ENCODE data around the gene SLCO1B1.

SLCO1B1 gene

DNA sequence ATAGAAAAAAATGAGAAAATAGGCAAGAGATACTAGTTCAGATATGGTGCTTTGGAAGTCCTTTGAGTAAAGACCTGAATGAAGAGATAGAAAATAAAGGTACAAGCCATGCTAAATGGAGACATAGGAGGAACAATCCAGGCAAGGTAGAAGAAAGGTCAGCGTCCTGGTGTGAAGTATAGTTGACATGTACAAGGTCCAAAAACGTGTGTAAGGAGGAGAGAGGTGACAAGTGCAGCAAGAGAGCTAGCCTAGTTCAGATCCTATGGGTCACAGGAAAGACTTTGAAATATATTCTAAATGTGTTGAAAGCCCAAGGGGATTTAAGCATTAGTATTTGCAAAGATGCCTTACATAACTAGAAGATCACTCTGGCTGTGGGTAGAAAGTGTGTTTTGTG is 88.2 kb downstream of the SLCO1B1 start:
- no peak for FAIRE-seq
- DNase-seq (ENCODE audit: insufficient read length, low spot score): no peak

DNA sequence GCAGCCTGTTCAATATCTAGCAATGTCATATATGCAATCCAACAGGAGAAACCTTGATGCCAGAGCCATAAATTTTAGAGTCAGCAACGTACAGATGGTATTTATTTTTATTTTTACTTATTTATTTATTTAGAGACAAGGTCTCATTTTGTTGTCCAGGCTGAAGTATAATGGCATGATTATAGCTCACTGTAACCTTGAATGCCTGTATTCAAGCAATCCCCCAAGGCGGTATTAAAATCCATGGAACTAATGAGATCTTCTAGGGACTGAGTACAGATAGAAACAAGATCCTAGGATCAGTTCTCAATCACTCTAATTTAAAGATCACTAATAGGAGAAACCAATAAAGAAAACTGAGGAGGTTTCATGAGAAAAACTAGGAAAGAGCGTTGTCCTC is 89.3 kb downstream of the SLCO1B1 start:
- FAIRE-seq (no peak), DNase-seq (ENCODE audit: insufficient read length, low spot score) (no peak)

DNA sequence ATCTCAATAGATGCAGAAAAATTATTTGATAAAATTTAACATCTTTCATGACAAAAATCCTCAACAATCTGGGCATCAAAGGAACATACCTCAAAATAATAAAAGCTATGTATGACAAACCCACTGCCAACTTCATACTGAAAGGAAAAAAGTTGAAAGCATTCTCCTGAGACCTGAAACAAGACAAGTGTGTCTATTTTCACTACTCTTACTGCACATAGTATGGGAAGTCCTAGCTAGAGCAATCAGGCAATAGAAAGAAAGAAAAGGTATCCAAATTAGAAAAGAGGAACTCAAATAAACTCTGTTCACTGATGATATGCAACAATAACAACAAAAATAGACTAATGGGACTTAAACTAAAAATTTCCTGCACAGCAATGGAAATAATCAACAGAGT is 90.1 kb downstream of the SLCO1B1 start:
- DNase-seq (ENCODE audit: insufficient read length, low spot score): no peak
- FAIRE-seq: no peak

DNA sequence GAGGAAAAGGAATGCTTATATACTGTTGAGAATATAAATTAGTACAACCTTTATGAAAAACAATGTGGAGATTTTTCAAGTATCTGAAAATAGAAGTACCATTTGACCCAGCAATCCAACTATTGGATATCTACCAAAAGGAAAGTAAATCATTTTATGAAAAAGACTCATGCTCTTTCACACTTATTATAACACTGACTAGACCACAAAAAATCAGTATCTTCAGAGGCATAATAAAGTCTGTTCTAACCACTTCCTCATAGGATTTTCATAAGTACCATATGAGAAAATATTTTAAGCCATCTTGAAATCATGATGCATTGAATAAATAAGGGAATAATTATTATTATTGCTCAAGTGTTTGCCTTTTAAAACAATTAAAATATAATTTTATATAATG is 90.8 kb downstream of the SLCO1B1 start:
- FAIRE-seq (no peak), DNase-seq (ENCODE audit: insufficient read length, low spot score) (no peak)

DNA sequence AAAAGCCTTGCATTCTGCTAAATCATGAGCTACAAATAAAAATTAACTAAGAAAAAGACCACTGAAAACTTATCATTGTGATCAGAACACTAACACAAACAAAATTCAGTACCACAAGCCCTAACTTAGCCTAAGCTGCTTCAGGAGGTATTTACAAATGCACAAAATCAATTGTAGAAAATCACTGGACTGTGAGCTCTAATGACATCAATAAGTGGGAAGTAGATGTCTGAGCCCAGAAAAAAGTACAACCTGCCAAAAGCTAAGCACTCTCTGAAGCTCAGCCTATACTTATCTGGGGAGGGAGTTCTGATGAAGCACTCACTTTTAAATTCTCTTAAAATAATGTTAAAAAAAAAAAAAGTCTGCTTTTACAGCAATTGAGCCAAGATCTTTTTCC is 92.9 kb downstream of the SLCO1B1 start:
- no peak for FAIRE-seq
- DNase-seq (ENCODE audit: insufficient read length, low spot score): no peak

DNA sequence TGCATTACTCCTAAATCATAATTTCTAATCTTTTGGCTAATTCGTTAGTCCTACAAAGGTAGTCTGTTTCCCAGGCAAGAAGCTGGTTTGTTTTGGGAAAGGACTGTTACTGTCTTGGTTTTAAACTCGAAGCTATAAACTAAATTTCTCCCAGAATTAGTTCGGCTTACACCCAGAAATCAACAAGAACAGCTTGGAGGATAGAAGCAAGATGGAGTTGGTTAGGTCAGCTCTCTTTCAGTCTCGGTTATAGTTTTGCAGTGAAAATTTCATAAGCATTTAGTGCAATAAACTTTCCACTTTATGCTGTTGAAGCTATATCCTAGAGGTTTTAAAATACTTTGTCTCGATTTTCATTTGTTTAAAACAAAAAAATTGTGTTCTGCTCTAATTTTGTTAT is 103.4 kb downstream of the SLCO1B1 start:
- FAIRE-seq (no peak), DNase-seq (ENCODE audit: insufficient read length, low spot score) (no peak)

DNA sequence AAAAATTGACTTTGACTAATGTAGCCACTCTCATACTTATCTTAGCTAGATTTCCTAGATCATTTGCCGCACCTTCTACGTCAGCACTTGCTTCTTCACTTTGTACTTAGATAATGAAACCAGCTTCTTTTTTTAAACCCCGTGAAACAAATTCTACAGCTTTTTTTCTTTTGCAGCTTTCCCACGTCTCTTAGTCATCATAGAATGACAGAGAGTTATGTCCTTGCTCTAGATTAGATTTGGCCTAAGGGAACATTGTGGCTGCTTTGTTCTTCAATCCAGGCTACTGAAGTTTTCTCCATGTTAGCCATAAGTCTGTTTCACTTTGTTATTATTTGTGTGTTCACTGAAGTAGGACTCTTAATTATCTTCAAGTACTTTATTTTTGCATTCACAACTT is 108.9 kb downstream of the SLCO1B1 start:
- no peak for DNase-seq (ENCODE audit: insufficient read length, low spot score)
- FAIRE-seq: no peak

DNA sequence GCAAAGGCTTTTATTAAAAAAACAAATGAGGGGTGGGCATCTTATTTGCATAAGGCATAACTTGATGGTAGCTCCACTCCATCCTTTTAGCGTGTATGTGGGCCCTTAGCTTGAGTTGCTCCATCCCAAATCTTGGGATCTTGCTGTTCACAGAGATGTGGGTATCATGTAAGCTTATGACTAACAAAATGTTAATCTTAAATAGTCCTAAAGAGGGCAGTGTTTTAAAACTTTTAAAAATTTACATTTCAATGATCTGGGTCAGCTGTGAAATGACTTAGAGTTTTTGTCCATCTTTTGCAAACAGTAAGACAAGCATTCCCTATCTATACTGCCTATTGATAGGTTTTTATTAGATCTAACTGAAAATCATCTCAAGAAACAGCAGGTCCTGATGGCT is 117.7 kb downstream of the SLCO1B1 start:
- DNase-seq (ENCODE audit: insufficient read length, low spot score) (no peak), FAIRE-seq (no peak)

DNA sequence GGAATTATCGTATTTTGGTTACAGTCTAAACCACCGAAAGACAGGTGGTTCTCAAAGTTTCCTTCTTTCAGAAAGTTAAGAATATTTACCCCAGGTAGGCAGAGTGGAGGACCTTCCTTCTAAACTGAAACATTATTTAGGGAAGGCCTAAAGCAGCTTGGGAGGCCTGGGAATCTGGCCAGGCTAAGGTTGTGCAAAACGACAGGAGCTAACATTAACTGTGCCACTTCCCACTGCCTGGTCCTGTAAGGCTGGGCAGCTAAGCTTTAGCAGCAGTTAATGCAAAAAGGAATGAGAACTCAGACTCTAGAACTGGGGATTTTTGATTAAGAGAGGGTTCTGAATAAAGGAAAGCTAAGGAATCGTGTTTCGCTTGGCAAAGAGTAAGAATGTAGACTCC is 121.1 kb downstream of the SLCO1B1 start:
- FAIRE-seq: no peak
- no peak for DNase-seq (ENCODE audit: insufficient read length, low spot score)

DNA sequence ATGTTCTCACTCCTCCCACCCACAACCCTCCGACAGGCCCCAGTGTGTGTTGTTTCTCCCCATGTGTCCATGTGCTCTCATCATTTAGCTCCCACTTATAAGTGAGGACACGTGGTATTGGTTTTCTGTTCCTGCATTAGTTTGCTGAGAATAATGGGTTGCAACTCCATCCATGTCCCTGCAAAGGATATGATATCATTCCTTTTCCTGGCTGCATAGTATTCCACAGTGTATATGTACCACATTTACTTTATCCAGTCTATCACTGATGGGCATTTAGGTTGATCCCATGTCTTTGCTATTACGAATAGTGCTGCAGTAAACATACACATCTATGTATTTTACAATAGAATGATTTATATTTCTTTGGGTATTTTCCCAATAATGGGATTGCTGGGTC is 126.2 kb downstream of the SLCO1B1 start:
- no peak for DNase-seq (ENCODE audit: insufficient read length, low spot score)
- FAIRE-seq: no peak

DNA sequence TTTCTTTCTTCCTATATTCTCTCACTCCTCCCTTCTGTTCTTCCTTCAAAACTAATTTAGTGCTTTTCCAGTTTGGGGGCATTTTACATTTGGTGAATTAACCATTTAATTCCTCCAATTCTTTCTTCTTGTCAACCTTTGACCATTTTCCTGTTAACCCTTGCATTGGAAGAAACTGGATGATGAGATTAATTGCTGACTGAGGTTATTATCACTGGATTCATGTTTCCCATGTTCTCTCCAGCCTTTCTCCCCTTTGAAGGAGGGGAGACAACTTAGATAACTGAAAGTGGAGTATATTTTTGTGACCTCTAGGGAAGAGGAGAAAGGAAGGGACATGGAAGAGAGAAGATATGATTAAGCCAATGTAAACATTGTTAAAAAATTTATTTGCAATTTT is 133.2 kb downstream of the SLCO1B1 start:
- FAIRE-seq (no peak), DNase-seq (ENCODE audit: insufficient read length, low spot score) (no peak)

DNA sequence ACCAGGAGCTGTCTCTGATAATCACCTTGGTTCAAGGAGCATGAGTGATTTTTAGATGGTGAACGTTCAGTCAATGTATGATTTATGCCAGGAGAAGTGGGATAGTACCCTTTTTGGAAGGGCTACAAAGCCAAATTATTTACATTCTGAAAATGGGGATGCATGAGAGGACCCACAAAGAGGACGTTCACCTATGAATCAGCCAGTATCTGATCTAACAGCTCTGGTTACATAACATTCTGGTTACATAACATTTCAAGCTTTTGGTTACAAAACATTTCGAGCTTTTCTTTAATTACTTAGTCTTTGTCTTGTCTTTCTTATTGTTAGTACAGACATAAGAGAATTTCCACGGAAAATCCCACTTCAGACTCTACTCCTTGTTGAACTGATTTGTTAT is 134.9 kb downstream of the SLCO1B1 start:
- no peak for DNase-seq (ENCODE audit: insufficient read length, low spot score)
- no peak for FAIRE-seq

DNA sequence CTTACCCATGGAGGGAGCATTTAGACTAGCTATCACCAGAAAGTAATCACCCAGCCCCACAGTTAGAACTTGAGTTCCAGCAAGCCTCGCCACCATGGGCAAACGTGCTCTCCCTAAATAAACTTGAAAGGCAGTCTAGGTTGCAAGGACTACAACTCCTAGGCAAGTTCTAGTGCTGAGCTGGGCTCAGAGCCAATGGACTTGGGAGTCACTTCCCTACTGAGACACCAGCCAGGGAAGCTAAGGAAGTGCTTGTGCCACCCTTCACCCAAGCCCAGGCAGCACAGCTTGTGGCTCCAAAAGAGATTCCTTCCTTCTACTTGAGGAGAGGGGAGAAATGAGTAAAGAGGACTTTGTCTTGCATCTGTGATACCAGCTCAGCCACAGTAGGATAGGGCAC is 145.8 kb downstream of the SLCO1B1 start:
- DNase-seq (ENCODE audit: insufficient read length, low spot score): no peak
- FAIRE-seq: no peak
